SK-N-MC (cell line): ENCODE data around the gene ATXN10.

ENCODE experiments used
- DNase-seq: peaks from one replicate; pipeline ENCODE4 v3.0.0-alpha.2; 2011; ENCODE audit warnings: low read depth, low spot score
- H3K27ac ChIP-seq: fragments of 200-600 bp; sonication (generic); 2 replicates; pipeline ENCODE4 v1.5.1; 2016; ENCODE audit warnings: mixed run types
- H3K36me3 ChIP-seq: fragments of 200-600 bp; sonication (generic); 2 replicates; pipeline ENCODE4 v1.6.1; 2017; ENCODE audit warnings: antibody characterized with exemption, low read length, mixed read lengths; ENCODE audit not compliant: insufficient read depth
- H3K4me3 ChIP-seq: fragments of 200-600 bp; sonication (generic); 2 replicates; pipeline ENCODE4 v1.5.1; 2016
- H3K9ac ChIP-seq: fragments of 200-600 bp; sonication (generic); 2 replicates; pipeline ENCODE4 v1.8.0; 2017; ENCODE audit warnings: mixed run types, mixed read lengths; ENCODE audit not compliant: insufficient read length
- H3K9me3 ChIP-seq: fragments of 200-600 bp; sonication (generic); 2 replicates; pipeline ENCODE4 v1.6.1; 2017; ENCODE audit warnings: low read depth, mild to moderate bottlenecking, antibody characterized with exemption, low read length, moderate library complexity, mixed read lengths
- EZH2 ChIP-seq: fragments of 200-600 bp; sonication (generic); IDR thresholded peaks from one replicate; pipeline ENCODE4 v1.6.1; 2017; ENCODE audit warnings: antibody characterized with exemption
- FOXP2 ChIP-seq: optimal IDR thresholded peaks from 2 replicates; pipeline ENCODE3; 2011; ENCODE audit warnings: mild to moderate bottlenecking, moderate library complexity; ENCODE audit not compliant: insufficient read depth; ENCODE audit errors: extremely low read length, control extremely low read depth
- POLR2AphosphoS5 ChIP-seq: IDR thresholded peaks from 2 replicates; pipeline ENCODE4 v1.6.1; 2012; ENCODE audit warnings: mild to moderate bottlenecking, low read depth, low read length, borderline replicate concordance

Gene ATXN10

GRCh38 chr22:45834795-45835194 is 163.2 kb downstream of the ATXN10 start:
- Histone ChIP-seq H3K9ac (no peak overlapping the region), H3K27ac (no peak overlapping the region)
- no peak for DNase-seq

DNA sequence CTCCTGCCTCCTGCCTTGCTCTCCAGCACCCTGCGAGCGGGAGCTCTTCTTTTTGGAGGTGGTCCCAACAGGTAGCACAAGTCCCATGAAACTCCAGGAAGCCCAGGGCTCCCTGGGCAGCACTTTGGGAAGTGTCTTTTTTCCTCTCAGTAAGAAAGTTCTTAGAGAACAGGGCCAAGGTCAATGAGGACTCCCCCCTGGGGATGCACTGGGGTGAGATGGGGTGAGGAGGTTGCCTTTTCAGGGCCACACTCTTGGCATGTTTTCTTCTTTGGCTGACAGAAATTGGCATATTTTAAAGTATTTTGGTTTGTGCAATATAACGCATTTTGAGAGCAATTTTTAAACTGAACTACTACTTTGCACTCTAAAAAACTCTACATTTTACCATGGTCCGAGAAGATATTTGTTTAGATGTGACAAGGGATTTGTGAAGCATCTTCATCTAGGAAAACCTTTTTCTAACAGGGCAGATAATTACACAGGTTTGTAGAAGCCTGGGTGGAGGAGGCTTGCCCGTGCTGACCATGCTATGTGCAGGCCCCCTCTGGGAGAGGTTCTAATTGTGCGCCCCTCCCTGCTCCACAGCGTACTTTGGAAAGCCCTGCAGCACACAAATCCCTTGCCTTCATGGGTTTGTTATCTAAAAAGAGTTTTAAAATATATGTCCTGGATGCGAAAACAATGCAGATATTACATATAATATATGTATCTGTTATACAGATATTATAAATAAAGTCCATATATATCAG is 165.0 kb downstream of the ATXN10 start:
- no peaks in the 10 kb centered on the region for H3K9me3 ChIP-seq
- DNase-seq, result no peak
- no peak for TF ChIP-seq POLR2AphosphoS5
- no peak for TF ChIP-seq EZH2
- no peak for TF ChIP-seq FOXP2
- no peak overlapping the region for H3K27ac ChIP-seq
- peaks cover 7% of the 10 kb centered on the region for H3K36me3 ChIP-seq
- no peak overlapping the region for H3K9ac ChIP-seq
- H3K4me3 ChIP-seq, result no peak overlapping the region

More at GRCh38 chr22:45834795-45835194, 163.2 kb downstream of the ATXN10 start:
- H3K9me3 ChIP-seq, result no peaks in the 10 kb centered on the region
- H3K36me3 ChIP-seq, result peaks cover 7% of the 10 kb centered on the region
- TF ChIP-seq FOXP2 (no peak), POLR2AphosphoS5 (no peak), EZH2 (no peak)
- no peak overlapping the region for H3K4me3 ChIP-seq

- TF ChIP-seq EZH2, result no peak
- no peak for TF ChIP-seq POLR2AphosphoS5
- no peak for TF ChIP-seq FOXP2
- H3K9ac ChIP-seq, result no peak overlapping the region
- H3K27ac ChIP-seq, result no peak overlapping the region
- H3K9me3 ChIP-seq, result no peaks in the 10 kb centered on the region
- H3K36me3 ChIP-seq, result peaks cover 10% of the 10 kb centered on the region
- DNase-seq, result no peak
- no peak overlapping the region for H3K4me3 ChIP-seq
Measured at GRCh38 chr22:45837508-45837907, 165.9 kb downstream of the ATXN10 start.

- no peak overlapping the region for H3K27ac ChIP-seq
- no peak overlapping the region for H3K4me3 ChIP-seq
- no peak for DNase-seq
- H3K36me3 ChIP-seq, result peaks cover 18% of the 10 kb centered on the region
- H3K9ac ChIP-seq, result no peak overlapping the region
- no peaks in the 10 kb centered on the region for H3K9me3 ChIP-seq
- no peak for TF ChIP-seq EZH2
- TF ChIP-seq POLR2AphosphoS5, result no peak
- no peak for TF ChIP-seq FOXP2
Measured at GRCh38 chr22:45838305-45838887, 166.8 kb downstream of the ATXN10 start.

- no peak for DNase-seq
Measured at GRCh38 chr22:45840483-45840882, 168.8 kb downstream of the ATXN10 start.

GRCh38 chr22:45842291-45842991 is 170.8 kb downstream of the ATXN10 start:
- TF ChIP-seq POLR2AphosphoS5 (no peak), EZH2 (no peak), FOXP2 (no peak)
- Histone ChIP-seq H3K4me3 (no peak overlapping the region), H3K9me3 (no peaks in the 10 kb centered on the region), H3K27ac (no peak overlapping the region), H3K36me3 (peaks cover 39% of the 10 kb centered on the region), H3K9ac (no peak overlapping the region)
- no peak for DNase-seq

More at GRCh38 chr22:45840483-45840882, 168.8 kb downstream of the ATXN10 start:
- Histone ChIP-seq H3K36me3 (peaks cover 29% of the 10 kb centered on the region), H3K4me3 (no peak overlapping the region), H3K9me3 (no peaks in the 10 kb centered on the region), H3K9ac (no peak overlapping the region), H3K27ac (no peak overlapping the region)
- TF ChIP-seq EZH2, result no peak
- TF ChIP-seq POLR2AphosphoS5, result no peak
- TF ChIP-seq FOXP2, result no peak

- Histone ChIP-seq H3K9ac (no peak overlapping the region), H3K27ac (no peak overlapping the region), H3K9me3 (no peaks in the 10 kb centered on the region), H3K36me3 (peaks cover 45% of the 10 kb centered on the region), H3K4me3 (no peak overlapping the region)
- TF ChIP-seq EZH2 (no peak), FOXP2 (no peak), POLR2AphosphoS5 (no peak)
- DNase-seq, result no peak
Measured at GRCh38 chr22:45843031-45843430, 171.4 kb downstream of the ATXN10 start.

- H3K9ac ChIP-seq, result no peak overlapping the region
- H3K9me3 ChIP-seq, result no peaks in the 10 kb centered on the region
- no peak overlapping the region for H3K27ac ChIP-seq
- no peak for DNase-seq
- TF ChIP-seq EZH2 (no peak), FOXP2 (no peak), POLR2AphosphoS5 (no peak)
- H3K4me3 ChIP-seq, result no peak overlapping the region
- H3K36me3 ChIP-seq, result peaks cover 54% of the 10 kb centered on the region
Measured at GRCh38 chr22:45843986-45844385, 172.4 kb downstream of the ATXN10 start.

- H3K36me3 ChIP-seq, result peaks cover 59% of the 10 kb centered on the region
- H3K9me3 ChIP-seq, result no peaks in the 10 kb centered on the region
- H3K4me3 ChIP-seq, result no peak overlapping the region
- H3K9ac ChIP-seq, result no peak overlapping the region
- H3K27ac ChIP-seq, result no peak overlapping the region
- no peak for DNase-seq
- TF ChIP-seq EZH2 (no peak), POLR2AphosphoS5 (no peak), FOXP2 (no peak)
Measured at GRCh38 chr22:45845076-45845487, 173.4 kb downstream of the ATXN10 start.
